Tibial nerve (tissue), 4 donors: ENCODE results near the gene SLC38A5.

Source experiments
- CTCF ChIP-seq, 5 experiments: fragments of 200-600 bp in 3 of 5; fragments of 450-650 bp in 2 of 5; sonication (generic) in 3 of 5; IDR thresholded peaks; one replicate each; pipeline ENCODE4 v1.5.1; 2016 to 2019; ENCODE audit warnings: antibody characterized with exemption in 5 of 5, mild to moderate bottlenecking in 3 of 5, moderate library complexity in 2 of 5
- EP300 ChIP-seq, 2 donors: sonication (generic); formaldehyde crosslinking; IDR thresholded peaks; one replicate each; pipeline ENCODE4 v1.6.1; 2017; ENCODE audit warnings: antibody characterized with exemption in 2 of 2, mild to moderate bottlenecking in 1 of 2
- POLR2A ChIP-seq, 2 donors: fragments of 450-650 bp; IDR thresholded peaks; one replicate each; pipeline ENCODE4 v1.6.1; 2017; ENCODE audit warnings: antibody characterized with exemption in 2 of 2, mild to moderate bottlenecking in 2 of 2, moderate library complexity in 2 of 2

GRCh38 chrX:48458711-48459110 lies 11.3 kb downstream of the SLC38A5 start:
- no peak for TF ChIP-seq CTCF (IDR thresholded peaks at IDR 0.05)
- TF ChIP-seq POLR2A (IDR thresholded peaks at IDR 0.05) = no peak
- TF ChIP-seq EP300 (IDR thresholded peaks at IDR 0.05) = no peak
